T follicular helper cell (primary cell): ENCODE results near the gene CDC7.
"Not testable (repeated sequence)": the region's sequence is repeated elsewhere in the genome, so short reads cannot be mapped to it uniquely, and the experiment has no call there.

Experiments used
- DNase-seq: peaks from one replicate; pipeline ENCODE4 v3.0.0-alpha.2; 2020; ENCODE audit warnings: low read depth
- total RNA-seq, 2 experiments: gene quantifications; one replicate each; lab custom pipeline; 2026; lab: John Stamatoyannopoulos, UW

Gene CDC7
- total RNA-seq: 11.5 to 15.9 reads per million in 2 experiments

DNA sequence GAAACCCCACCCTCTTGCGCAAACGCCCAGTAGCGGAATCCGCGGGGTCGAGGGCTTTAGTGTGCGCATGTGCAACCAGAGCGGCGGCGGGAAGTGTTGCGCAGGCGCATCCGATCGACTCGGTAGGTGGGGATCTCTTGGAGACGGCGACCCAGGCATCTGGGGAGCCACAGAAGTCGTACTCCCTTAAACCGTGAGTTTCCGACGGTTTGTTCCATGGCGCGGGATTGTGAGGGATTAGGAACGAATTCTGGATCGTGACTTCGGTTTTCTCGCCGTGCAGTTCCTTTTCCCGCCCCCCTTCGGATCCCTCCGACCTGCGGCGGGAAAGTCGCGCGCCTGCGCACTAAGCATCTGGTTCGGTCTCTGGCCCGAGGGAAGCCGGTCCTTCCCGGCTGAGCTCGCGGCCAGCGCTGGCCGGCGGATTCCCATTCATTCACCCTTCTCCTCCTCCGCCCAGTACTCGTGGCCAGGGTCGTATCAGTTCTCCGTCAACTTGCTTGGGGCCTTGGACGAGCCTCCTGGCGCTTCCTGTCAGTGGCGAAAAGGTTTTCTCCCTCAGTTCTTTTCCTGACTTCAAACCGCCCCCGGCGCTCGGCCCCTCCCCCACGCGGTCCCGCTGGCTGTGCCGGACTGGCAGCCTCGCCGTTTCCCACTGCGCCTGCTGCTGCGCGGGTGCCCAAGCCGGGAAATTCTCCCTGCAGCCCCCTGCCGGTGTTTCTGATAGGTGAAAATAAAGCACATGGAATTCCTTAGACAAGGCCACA is at the start of gene CDC7:
Gene CDC7 (plus strand): TSS at position 96 of the 767 bp plus-strand sequence. CDS start 866 bp downstream, outside the sequence.
- peak; percentile 70 for DNase-seq

DNA sequence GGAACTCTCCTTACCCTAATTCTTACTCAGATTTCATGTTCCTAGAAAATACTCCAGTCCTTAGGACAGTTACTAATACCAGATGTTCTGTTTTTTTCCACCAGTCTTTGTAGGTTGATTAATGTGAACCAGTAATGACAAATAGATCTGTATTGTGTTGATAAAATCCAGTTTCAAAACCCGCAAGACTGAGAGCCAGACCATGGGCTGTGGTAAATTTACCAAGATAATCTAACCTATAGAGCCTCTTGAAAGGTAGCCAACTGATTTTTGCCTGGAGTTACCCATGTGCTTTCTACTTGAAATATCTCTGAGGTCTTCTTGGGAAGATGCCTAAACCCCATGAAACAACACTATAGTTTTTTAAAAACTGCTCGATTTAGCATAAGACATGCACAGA is 46.5 kb upstream of the CDC7 start:
- DNase-seq: no peak

DNA sequence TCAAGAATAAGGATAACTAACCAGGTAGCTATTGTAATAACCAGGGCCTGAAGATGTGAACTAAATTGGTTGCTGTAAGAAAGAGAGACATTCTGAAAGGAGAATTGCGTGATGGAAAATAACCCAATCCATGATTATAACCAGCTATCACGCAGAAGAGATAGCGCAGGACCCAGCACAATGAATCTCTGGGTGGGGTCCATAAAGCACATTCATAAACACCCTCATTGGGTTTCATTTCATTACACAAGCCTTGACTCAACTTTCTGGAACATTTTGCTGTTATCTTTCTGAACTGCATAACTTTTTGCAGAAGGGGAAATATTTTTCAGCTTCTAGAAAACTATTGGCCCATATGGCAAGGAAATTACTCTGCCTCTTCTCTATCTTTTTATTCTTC is 45.3 kb upstream of the CDC7 start:
- DNase-seq: no peak

DNA sequence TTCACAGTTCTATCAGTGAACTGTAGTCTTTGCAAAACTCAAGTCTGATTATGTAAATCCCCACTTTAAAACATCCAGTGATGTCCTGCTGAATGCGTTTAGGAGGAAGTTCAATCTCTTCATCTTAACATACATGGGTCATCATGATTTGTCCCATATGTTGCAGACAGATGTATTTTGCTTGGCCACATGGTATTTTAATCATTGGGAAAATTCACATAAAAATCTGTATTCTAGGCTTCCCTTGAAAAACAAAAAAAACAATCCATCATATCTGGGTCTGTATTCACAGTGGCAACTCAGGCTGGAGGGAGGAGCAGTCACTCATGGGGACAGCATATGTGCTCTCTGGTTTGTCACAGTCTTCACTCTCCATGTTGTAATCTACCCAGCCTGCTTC is 44.8 kb upstream of the CDC7 start:
- no peak for DNase-seq

DNA sequence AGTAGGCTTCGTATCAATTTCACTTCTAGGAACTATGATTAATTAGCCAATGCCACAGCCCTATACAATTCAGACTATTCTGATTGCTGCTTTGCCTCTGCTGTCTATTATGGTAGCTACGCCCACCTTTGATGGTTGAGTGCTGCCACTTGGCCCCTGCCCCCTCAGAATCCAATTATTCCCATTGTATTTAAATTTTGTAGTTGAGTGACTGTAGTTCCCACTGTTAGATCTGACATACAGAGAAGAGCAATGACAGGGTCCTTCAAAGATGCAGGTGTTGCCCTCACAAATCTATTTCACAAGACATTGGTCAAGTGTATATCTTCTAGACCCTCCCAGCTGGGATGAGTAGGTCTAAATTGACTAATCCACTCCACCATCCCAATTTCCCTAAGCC is 35.3 kb upstream of the CDC7 start:
- DNase-seq: not testable (repeated sequence)

DNA sequence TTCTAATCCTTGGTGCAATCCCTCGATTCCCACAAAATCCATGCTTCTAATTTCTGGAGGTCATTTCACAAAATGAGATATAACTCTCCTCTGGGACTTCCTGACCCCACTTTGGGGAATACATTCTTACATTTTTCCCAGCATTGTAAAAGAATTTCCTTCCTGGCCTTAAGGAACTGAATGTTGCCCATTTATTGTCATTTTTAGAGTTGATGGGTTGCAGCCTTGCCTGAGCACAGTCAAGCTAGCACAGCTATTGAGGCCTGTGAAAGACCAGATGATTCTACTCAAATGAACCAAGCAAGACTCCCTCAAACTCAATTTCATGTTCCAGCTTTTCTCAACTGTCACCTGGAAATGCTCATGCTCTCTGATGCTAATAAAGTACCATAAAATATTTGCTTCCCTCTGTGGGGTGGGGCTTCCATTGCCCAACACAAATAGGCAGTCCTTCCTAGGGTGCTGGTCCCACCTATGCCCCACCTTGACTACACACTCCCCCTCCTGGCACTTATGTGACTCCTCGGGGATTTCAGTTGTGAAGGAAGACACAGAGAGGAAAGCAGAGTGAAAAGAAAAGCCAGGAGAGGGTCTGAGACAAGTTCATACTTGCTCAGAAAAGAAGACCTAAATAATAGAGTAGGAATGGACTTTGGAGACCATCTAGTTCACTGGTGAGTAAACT is 24.0 kb upstream of the CDC7 start:
- DNase-seq: no peak

DNA sequence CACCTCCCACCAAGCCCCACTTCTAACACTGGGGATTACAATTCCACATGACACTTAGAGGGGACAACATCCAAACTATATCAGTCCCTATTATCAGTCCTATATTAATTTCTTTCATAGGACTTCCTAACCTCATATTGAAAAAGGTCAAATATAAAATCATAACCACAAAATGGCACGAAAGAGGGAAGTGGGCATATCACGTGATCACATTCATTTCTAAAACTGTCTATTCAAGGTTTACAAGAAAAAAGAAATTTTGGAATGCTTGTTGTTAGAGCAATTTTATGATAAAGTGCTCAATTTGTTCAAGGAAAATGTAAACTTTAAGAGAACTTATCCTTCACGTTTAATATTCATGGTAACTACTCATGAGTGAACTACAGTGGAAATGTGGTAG is 13.2 kb upstream of the CDC7 start:
- no peak for DNase-seq

DNA sequence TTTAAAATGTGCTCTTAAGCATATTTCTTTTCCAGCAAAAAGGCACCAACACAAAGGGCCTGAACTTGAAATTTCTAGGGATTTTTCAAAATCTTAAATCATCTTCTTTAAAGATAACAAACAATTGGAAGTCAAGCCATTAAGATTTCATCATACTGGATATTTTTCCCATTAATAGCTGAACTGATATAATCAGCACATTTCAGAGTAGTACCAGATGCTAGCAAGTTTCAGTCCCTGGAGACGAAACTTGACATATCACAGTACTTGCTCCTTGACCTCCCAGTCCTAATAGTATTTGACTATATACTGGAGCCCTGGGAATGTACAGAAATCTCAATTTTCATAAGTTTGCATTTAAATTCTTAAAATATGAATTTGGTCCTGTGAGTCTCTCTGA is 10.2 kb upstream of the CDC7 start:
- no peak for DNase-seq

DNA sequence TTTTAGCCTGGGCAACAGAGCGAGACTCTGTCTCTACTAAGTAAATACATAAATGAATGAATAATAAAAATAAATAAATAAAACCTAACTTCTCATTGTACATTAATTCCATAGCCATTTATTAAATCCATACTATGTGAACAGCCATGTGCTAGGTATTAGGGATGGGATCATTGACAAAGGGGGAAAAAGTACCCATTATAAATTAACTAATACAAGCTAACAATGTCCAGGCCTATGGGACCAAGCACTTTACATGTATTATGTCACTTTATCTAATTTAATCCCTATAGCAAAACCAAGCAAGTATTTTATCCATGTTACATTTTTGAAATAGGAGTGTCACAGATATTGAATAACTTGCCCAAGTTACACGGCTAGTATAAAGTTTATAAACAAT is 2.6 kb upstream of the CDC7 start:
- no peak for DNase-seq

DNA sequence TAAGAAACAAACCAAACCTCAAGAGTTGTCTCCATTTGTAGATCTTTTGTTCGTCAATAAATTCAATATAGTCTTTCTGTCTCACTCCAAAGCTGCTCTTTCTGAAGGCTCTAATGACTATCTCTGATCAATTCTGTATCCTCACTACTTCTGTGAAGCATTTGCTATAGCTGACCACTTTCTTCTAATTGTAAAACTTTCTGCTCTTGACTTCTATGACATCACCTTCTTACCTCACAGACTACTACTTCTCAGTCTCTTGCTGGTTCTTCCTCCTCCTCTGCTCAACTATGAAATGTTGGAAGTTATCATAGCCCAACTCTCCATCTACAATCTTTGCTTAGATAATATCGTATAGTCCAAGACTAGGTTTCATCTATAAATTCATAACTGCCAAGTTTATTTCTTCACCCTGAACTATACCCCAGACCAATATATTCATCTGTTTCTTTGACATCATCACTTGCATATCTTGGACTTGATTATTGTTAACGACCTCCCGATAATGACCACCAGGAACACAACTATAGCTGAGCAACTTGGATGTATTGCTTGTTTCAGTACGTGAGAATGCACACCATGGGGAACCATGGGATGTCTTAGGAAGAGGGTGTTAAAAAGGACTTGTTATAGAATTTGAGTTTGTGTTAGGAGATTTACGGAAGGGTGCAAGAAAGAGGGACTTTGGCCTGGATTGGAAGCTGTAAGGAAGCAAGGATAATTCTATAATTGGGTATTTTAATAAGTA is 2.0 kb upstream of the CDC7 start:
- DNase-seq: no peak

DNA sequence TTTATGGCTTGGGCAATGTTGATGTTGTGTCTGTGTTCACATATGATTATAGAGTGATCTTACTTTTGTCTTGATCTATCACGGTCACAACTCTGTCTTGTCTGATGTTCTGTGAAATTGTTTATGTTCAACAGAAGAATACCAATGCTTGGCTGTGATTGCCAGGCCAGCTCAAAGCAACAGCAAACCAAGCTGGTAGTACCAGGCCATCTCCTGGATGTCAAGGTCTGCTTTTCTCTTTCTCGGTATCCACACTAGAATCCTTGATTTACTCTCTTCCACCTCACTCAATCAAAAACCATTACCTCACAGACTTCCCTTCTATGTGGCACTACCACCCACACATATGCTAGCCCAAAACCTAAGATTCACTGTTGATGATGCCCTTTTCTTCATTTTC is 1.3 kb upstream of the CDC7 start:
- no peak for DNase-seq

DNA sequence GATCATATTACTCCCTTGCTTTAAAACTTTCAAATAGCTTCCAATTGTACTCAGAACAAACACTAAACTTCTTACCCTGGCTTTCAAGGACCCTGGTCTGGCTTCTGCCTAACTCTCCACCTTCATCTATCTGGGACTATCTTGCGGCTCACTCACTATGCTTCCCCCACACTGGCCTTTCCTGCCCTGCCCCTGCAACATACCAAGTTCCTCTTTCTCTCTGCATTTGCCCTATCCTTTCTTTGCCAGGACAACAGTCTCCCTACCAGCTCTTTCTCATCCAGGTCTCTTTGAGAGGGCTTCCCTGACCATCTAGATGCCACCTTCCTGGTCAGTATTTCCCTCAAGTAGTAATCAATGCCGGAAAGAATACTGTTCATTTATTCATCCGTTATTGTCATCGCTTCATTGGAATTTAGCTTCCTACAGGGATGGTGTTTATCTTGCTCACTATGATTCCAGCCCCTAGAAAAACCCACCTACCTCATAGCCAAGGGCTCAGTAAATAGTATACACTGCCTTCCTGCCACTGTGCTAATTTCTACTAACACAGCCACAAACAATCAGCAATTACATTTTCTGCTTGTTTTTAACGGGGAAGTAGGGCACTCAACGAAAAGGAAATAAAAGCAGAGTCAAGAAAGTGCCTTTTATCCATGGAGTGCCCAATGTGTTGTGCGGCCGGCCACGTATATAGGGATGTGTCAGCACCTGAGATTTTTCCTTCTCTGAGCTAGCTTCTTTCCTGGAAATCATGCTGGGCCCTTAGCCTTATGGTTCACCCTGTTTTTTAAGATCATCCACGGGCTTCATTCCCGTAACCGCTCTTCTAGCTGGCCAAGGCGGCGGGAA is 521 bp upstream of the CDC7 start:
- no peak for DNase-seq

DNA sequence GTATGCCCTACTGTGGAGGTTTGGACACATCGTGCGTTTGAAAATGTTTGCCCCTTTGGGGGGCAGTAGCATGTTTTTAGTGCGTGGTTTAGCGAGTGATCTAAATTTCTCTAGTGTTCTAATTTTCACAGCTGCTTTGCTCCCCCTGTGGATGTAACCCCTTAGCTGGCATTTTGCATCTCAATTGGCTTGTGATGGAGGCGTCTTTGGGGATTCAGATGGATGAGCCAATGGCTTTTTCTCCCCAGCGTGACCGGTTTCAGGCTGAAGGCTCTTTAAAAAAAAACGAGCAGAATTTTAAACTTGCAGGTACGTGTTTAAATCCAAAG is 836 bp downstream of the CDC7 start:
- no peak for DNase-seq

DNA sequence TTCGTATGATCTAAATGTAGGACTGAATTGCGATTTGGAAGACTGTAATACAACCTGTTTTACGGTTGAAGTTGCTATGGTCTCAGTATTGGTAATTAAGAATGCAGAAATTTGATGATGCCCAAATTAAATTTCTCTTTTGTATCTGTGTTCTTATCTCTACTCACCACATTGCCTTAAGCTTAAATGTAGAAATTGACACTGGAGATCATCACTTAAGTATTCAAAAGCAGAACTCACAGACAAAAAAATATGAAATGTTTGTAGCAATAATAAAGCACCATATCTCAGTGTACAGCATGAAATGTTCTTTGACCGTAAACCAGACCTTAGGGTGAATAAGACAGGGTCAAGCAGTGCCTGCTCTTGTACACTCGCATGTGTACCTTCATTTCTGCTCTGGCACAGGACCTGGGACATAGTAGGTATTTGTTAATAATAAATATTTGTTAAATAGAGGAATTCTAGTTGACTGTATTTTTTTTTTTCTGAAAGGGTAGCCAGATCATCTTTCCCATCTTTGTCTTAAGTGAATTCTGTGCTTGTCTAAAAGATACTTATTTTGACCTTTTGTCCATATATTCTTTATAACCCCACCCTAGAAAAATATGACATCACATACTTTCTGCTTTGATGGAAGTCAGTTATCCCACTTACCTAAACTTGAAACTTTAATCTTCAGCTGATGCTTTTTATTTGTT is 1.5 kb downstream of the CDC7 start:
- DNase-seq: no peak

DNA sequence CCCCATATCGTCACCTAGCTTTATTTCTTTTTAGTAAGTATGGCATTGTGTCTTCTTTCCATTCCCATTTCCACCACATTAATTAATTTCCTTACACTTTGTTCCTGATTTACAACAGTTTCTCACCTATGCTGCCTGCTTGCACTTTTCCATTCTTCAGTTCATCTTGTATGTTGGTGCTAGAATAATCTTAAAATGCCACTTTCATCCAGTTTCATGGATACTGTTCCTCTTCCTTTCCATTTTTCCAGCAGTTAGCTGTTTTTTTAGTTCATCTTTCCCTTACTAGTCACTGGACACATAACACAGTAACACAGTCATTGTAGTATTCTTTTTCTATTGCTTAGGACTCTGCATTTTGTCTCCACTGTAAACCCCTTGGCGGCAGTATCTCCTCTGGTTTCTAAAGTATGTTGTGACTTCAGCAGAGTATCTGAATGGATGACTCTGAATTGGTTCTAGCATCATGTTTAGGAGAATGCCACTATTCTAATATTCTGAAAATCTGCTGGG is 2.1 kb downstream of the CDC7 start:
- DNase-seq: no peak

DNA sequence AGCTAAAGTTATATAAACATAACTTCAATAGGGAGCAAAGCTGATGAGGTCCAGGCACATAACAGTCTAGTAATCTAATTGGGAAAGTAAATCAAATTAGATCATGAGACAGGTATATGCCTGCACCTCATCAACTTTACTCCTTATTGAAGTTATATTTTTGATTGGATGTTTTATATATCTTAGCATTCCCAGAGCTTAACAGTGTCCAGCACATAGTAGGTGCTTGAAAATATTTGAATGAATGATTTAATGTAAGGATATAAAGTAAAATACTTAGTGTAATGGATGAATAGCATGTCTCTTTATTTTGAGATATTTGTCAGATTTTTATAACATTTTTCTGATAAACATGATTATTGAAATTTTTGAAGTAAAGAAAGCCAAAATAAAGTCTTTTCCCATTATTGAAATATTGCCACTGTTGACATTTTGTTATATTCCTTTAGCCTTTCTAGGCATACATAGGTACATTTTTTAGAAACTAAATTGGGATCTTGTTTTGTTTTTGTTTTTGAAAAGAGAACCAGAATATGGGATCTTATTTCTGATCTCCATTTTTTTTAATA is 2.8 kb downstream of the CDC7 start:
- DNase-seq: no peak

DNA sequence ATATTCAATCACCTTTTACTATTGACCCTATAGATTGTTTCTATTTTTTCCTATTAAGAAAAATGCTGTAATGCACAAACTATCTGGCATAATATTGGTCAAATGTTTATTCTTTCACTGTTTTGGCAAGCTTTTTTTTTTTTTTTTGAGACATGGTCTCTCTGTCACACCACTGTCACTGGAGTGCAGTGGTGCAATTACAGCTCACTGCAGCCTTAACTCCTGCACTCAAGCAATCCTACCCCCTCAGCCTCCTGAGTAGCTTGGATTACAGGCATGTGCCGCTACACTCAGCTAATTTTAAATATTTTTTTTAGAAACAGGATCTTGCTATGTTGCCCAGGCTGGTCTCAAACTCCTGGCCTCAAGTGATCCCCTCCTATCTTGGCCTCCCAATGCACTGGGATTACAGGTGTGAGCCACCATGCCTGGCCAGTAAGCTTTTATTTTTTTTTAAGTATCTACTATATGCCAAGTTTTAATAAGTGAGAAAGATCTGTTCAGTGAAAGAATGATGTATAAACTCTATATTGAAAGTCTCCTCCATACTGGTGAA is 3.4 kb downstream of the CDC7 start:
- DNase-seq: no peak

DNA sequence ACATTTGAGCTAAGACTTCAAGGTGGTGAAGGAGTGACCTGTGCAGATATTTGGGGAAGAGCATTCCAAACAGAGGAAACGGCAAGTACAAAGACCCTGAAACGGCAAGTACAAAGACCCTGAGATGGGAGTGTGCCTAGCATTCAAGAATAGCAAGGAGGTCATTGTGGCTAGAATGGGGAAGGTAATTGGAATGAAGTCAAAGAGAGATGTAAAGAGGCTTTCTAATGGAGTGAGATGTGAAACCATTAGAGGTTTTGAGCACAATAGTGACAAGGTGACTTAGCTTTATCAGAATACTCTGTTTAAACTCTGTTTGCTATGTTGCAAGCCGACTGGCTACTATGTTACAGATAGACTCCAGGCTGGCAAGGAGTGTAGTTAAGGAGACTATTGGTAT is 4.4 kb downstream of the CDC7 start:
- no peak for DNase-seq

DNA sequence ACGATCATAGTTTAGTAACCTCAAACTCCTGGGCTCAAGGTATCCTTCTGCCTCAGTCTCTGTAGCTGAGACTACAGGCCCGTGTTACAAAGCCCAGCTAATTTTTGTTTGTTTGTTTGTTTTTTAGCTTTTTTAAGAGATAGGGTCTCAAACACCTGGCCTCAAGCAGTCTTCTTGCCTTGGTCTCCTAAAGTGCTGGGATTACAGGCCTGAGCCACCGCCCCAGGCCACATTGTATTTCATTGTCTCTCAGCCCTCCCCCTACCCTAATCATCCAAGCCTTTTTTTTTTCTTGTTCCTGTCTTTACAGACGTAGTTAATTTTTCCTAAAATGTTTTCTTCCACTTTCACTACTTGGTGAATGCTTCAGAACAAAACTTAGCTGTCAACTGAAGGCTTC is 5.4 kb downstream of the CDC7 start:
- no peak for DNase-seq

DNA sequence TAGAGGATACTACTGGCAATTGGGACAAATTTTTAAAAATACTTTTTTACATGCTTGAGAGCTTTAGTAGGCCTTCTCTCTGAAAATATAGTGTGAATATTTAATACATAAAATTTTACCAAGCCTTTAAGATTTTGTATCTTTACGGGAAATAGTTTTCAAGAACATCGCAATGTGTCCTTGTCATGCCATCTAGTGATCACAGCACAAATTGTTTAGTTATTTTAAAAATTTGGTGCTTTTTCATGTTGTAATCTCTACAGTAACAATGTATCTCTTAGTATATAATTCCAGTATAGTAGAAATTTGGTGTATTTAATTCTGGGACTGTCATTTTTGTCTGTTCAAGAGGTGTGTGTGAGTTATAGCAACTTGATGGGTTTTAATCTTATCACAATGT is 6.7 kb downstream of the CDC7 start:
- DNase-seq: no peak

DNA sequence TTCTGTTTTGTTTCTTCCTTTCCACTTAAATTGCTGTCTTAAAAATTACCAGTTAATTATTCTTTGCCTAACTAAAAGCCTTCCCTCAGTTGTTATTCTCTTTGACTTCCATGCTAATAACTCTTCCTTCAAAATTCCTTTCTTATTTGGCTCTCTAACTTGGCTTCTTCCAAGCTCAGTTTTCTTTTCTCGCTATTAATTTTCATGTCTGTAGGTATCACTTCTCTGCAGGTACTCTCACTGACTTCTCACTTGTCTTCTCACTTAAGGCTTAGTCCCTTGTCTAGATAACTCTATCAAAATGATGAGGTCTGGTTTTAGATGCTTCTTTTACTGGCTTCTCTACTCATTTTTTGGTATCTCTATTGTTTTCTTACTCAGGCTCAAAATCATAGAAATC is 10.1 kb downstream of the CDC7 start:
- DNase-seq: no peak
